NCI-H146 (cell line): ENCODE measurements around the gene CAMK2B.

Experiments used
- DNase-seq: peaks from one replicate; lab custom pipeline; 2025; lab: John Stamatoyannopoulos, UW

The CAMK2B gene

GRCh38 chr7:44273681-44274622, 51.4 kb downstream of the CAMK2B start:
- DNase-seq: no peak

GRCh38 chr7:44272981-44273380, 52.4 kb downstream of the CAMK2B start:
- DNase-seq: no peak

- DNase-seq: peak; percentile 69
Measured at GRCh38 chr7:44272456-44272855, 52.9 kb downstream of the CAMK2B start.

- no peak for DNase-seq
Measured at GRCh38 chr7:44269943-44270493, 55.4 kb downstream of the CAMK2B start.

GRCh38 chr7:44269417-44269816, 56.0 kb downstream of the CAMK2B start:
- DNase-seq: no peak

- DNase-seq: no peak
Measured at GRCh38 chr7:44268671-44269070, 56.7 kb downstream of the CAMK2B start.

GRCh38 chr7:44267719-44268421, 57.5 kb downstream of the CAMK2B start:
- peak; percentile 37 for DNase-seq

- DNase-seq: no peak
Measured at GRCh38 chr7:44267178-44267577, 58.2 kb downstream of the CAMK2B start.

- no peak for DNase-seq
Measured at GRCh38 chr7:44266526-44266925, 58.9 kb downstream of the CAMK2B start.

- peak; percentile 13 for DNase-seq
Measured at GRCh38 chr7:44265728-44266127, 59.7 kb downstream of the CAMK2B start.

- DNase-seq: peak; percentile 95
Measured at GRCh38 chr7:44264221-44264931, 61.0 kb downstream of the CAMK2B start.

GRCh38 chr7:44263326-44264082, 61.9 kb downstream of the CAMK2B start:
- DNase-seq: no peak

GRCh38 chr7:44262031-44262430, 63.4 kb downstream of the CAMK2B start:
- no peak for DNase-seq

- DNase-seq: no peak
Measured at GRCh38 chr7:44261240-44261639, 64.2 kb downstream of the CAMK2B start.

GRCh38 chr7:44259547-44260457, 65.6 kb downstream of the CAMK2B start:
- no peak for DNase-seq

GRCh38 chr7:44258865-44259546, 66.4 kb downstream of the CAMK2B start:
- DNase-seq: no peak

- DNase-seq: no peak
Measured at GRCh38 chr7:44258423-44258760, 67.0 kb downstream of the CAMK2B start.

- DNase-seq: no peak
Measured at GRCh38 chr7:44257618-44258422, 67.6 kb downstream of the CAMK2B start.

GRCh38 chr7:44257213-44257612, 68.2 kb downstream of the CAMK2B start:
- DNase-seq: no peak
